ENCODE data around the gene USP8.

The USP8 gene

GRCh38 chr15:50552238-50552637, 128.0 kb downstream of the USP8 start:
- TF ChIP-seq CTCF (IDR thresholded peaks at IDR 0.05; ENCODE audit: control insufficient read depth, extremely low read depth, insufficient read depth): no peak
- DNase-seq (ENCODE audit: low read depth): no peak
- no peak overlapping the region for H3K4me3 ChIP-seq (ENCODE audit: low read depth, low read length)

GRCh38 chr15:50556642-50557371, 132.6 kb downstream of the USP8 start:
- DNase-seq (ENCODE audit: low read depth): no peak
- no peak for TF ChIP-seq CTCF (IDR thresholded peaks at IDR 0.05; ENCODE audit: control insufficient read depth, extremely low read depth, insufficient read depth)
- H3K4me3 ChIP-seq (ENCODE audit: low read depth, low read length): no peak overlapping the region

- H3K4me3 ChIP-seq (ENCODE audit: low read depth, low read length): no peak overlapping the region
- no peak for DNase-seq (ENCODE audit: low read depth)
- TF ChIP-seq CTCF (IDR thresholded peaks at IDR 0.05; ENCODE audit: control insufficient read depth, extremely low read depth, insufficient read depth): no peak
These were observed 133.8 kb downstream of the USP8 start for GRCh38 chr15:50558012-50558411.

GRCh38 chr15:50562735-50563640, 138.8 kb downstream of the USP8 start:
- DNase-seq (ENCODE audit: low read depth): no peak
- no peak for TF ChIP-seq CTCF (IDR thresholded peaks at IDR 0.05; ENCODE audit: control insufficient read depth, extremely low read depth, insufficient read depth)
- H3K4me3 ChIP-seq (ENCODE audit: low read depth, low read length): no peak overlapping the region

- no peak for TF ChIP-seq CTCF (IDR thresholded peaks at IDR 0.05; ENCODE audit: control insufficient read depth, extremely low read depth, insufficient read depth)
- H3K4me3 ChIP-seq (ENCODE audit: low read depth, low read length): no peak overlapping the region
- DNase-seq (ENCODE audit: low read depth): no peak
These were observed 139.6 kb downstream of the USP8 start for GRCh38 chr15:50563756-50564155.

Measured in LNCaP clone FGC (cell line).